ENCODE results near the gene VAMP7.
A peak's percentile ranks its signal among the peaks of the same experiment; 100 is the strongest.
"Not testable (repeated sequence)": the region's sequence is repeated elsewhere in the genome, so short reads cannot be mapped to it uniquely, and the experiment has no call there.

The VAMP7 gene

GRCh38 chrX:155923200-155923599, 42.1 kb downstream of the VAMP7 start:
- FAIRE-seq = peak; percentile 24

- not testable (repeated sequence) for FAIRE-seq
Measured at GRCh38 chrX:155930852-155931618, 49.9 kb downstream of the VAMP7 start.

- no peak for FAIRE-seq
Measured at GRCh38 chrX:155938132-155938531, 57.0 kb downstream of the VAMP7 start.

GRCh38 chrX:155949098-155949497, 68.0 kb downstream of the VAMP7 start:
- no peak for FAIRE-seq

GRCh38 chrX:155951237-155951789, 70.2 kb downstream of the VAMP7 start:
- FAIRE-seq = no peak

- no peak for FAIRE-seq
Measured at GRCh38 chrX:155953055-155953454, 71.9 kb downstream of the VAMP7 start.

GRCh38 chrX:155954793-155955192, 73.6 kb downstream of the VAMP7 start:
- FAIRE-seq = no peak

- no peak for FAIRE-seq
Measured at GRCh38 chrX:155956099-155956498, 75.0 kb downstream of the VAMP7 start.

- no peak for FAIRE-seq
Measured at GRCh38 chrX:155956649-155957048, 75.5 kb downstream of the VAMP7 start.

- no peak for FAIRE-seq
Measured at GRCh38 chrX:155957843-155958242, 76.7 kb downstream of the VAMP7 start.

- FAIRE-seq = no peak
Measured at GRCh38 chrX:155959018-155959587, 78.0 kb downstream of the VAMP7 start.

- no peak for FAIRE-seq
Measured at GRCh38 chrX:155962906-155963305, 81.8 kb downstream of the VAMP7 start.

- no peak for FAIRE-seq
Measured at GRCh38 chrX:155966876-155967275, 85.7 kb downstream of the VAMP7 start.

GRCh38 chrX:155967653-155968325, 86.6 kb downstream of the VAMP7 start:
- no peak for FAIRE-seq

GRCh38 chrX:155968326-155968661, 87.1 kb downstream of the VAMP7 start:
- FAIRE-seq = no peak

- no peak for FAIRE-seq
Measured at GRCh38 chrX:155968791-155969190, 87.6 kb downstream of the VAMP7 start.

GRCh38 chrX:155971658-155972057, 90.5 kb downstream of the VAMP7 start:
- not testable (repeated sequence) for FAIRE-seq

- not testable (repeated sequence) for FAIRE-seq
Measured at GRCh38 chrX:155972241-155972640, 91.1 kb downstream of the VAMP7 start.

- no peak for FAIRE-seq
Measured at GRCh38 chrX:155983326-155983725, 102.2 kb downstream of the VAMP7 start.

- FAIRE-seq = no peak
Measured at GRCh38 chrX:155985208-155985607, 104.1 kb downstream of the VAMP7 start.

- not testable (repeated sequence) for FAIRE-seq
Measured at GRCh38 chrX:155986995-155987394, 105.8 kb downstream of the VAMP7 start.

GRCh38 chrX:155988859-155989258, 107.7 kb downstream of the VAMP7 start:
- no peak for FAIRE-seq

Measured in colon (tissue), 2 donors.